Osteocyte (in vitro differentiated cells): ENCODE results near the gene OSBPL5. TPM values are rescaled to one million over a fixed set of nuclear protein-coding genes. Genes with fewer than 3 reads are reported as not detected.
"Not testable (repeated sequence)": the region's sequence is repeated elsewhere in the genome, so short reads cannot be mapped to it uniquely, and the experiment has no call there.

Experiments used
- DNase-seq: peaks from one replicate; pipeline ENCODE4 v3.0.0; 2021; ENCODE audit warnings: mixed read lengths; ENCODE audit not compliant: unreplicated experiment; ENCODE audit errors: extremely low spot score
- H3K27ac Mint-ChIP-seq: one replicate; pipeline ENCODE4 v1.8.0; 2021; ENCODE audit warnings: mild to moderate bottlenecking, mixed read lengths; ENCODE audit not compliant: unreplicated experiment
- H3K27me3 Mint-ChIP-seq: one replicate; pipeline ENCODE4 v1.8.0; 2021; ENCODE audit warnings: mixed read lengths; ENCODE audit not compliant: unreplicated experiment
- H3K36me3 Mint-ChIP-seq: one replicate; pipeline ENCODE4 v1.8.0; 2021; ENCODE audit warnings: mixed read lengths; ENCODE audit not compliant: unreplicated experiment
- H3K4me1 Mint-ChIP-seq: one replicate; pipeline ENCODE4 v1.8.0; 2021; ENCODE audit warnings: mixed read lengths; ENCODE audit not compliant: unreplicated experiment
- H3K4me3 Mint-ChIP-seq: one replicate; pipeline ENCODE4 v1.8.0; 2021; ENCODE audit warnings: mild to moderate bottlenecking, moderate library complexity, mixed read lengths; ENCODE audit not compliant: unreplicated experiment
- H3K9me3 Mint-ChIP-seq: one replicate; pipeline ENCODE4 v1.8.0; 2021; ENCODE audit warnings: mixed read lengths; ENCODE audit not compliant: unreplicated experiment
- CTCF ChIP-seq: fragments of 200-600 bp; sonication (generic); IDR thresholded peaks from 2 replicates; pipeline ENCODE4 v1.5.0; 2021; ENCODE audit warnings: antibody characterized with exemption, mild to moderate bottlenecking, moderate library complexity
- total RNA-seq: library from RNA; stranded (reverse); gene quantifications from 2 replicates; pipeline ENCODE4 v1.2.1, GENCODE V29; 2021

OSBPL5 gene
- total RNA-seq, 1 donor from 2014 or later = 47.9 TPM

- H3K4me1 Mint-ChIP-seq = peaks cover 22% of the 10 kb centered on the region
- no peaks in the 10 kb centered on the region for H3K27me3 Mint-ChIP-seq
- H3K4me3 Mint-ChIP-seq = peak overlapping the region; percentile 38
- DNase-seq = no peak
- H3K36me3 Mint-ChIP-seq = no peaks in the 10 kb centered on the region
- no peaks in the 10 kb centered on the region for H3K9me3 Mint-ChIP-seq
- peak overlapping the region; percentile 64 for H3K27ac Mint-ChIP-seq
- no peak for TF ChIP-seq CTCF
Measured at GRCh38 chr11:3169255-3170043, 4.3 kb upstream of the OSBPL5 start.

- H3K36me3 Mint-ChIP-seq, H3K27me3 Mint-ChIP-seq, H3K4me3 Mint-ChIP-seq, H3K27ac Mint-ChIP-seq, H3K9me3 Mint-ChIP-seq, DNase-seq: not testable (repeated sequence)
- peaks cover 25% of the 10 kb centered on the region for H3K4me1 Mint-ChIP-seq
Measured at GRCh38 chr11:3168742-3169254, 3.7 kb upstream of the OSBPL5 start.

GRCh38 chr11:3167143-3168119 is 2.3 kb upstream of the OSBPL5 start:
- Mint-ChIP-seq H3K4me3 (no peak overlapping the region), H3K4me1 (peaks cover 38% of the 10 kb centered on the region)
- no peak for DNase-seq

GRCh38 chr11:3166268-3167142 is 1.4 kb upstream of the OSBPL5 start:
- no peak overlapping the region for H3K4me3 Mint-ChIP-seq
- H3K27ac Mint-ChIP-seq = no peak overlapping the region
- H3K9me3 Mint-ChIP-seq = no peaks in the 10 kb centered on the region
- H3K27me3 Mint-ChIP-seq = no peaks in the 10 kb centered on the region
- TF ChIP-seq CTCF = no peak
- peaks cover 46% of the 10 kb centered on the region for H3K4me1 Mint-ChIP-seq
- no peak for DNase-seq
- H3K36me3 Mint-ChIP-seq = no peaks in the 10 kb centered on the region

More at GRCh38 chr11:3167143-3168119, 2.3 kb upstream of the OSBPL5 start:
- Mint-ChIP-seq H3K27ac (no peak overlapping the region), H3K27me3 (no peaks in the 10 kb centered on the region), H3K9me3 (no peaks in the 10 kb centered on the region), H3K36me3 (no peaks in the 10 kb centered on the region)
- no peak for TF ChIP-seq CTCF

GRCh38 chr11:3165916-3166267 is 782 bp upstream of the OSBPL5 start:
- TF ChIP-seq CTCF = no peak
- H3K9me3 Mint-ChIP-seq = no peaks in the 10 kb centered on the region
- peak overlapping the region; percentile 58 for H3K27ac Mint-ChIP-seq
- H3K4me1 Mint-ChIP-seq = peaks cover 52% of the 10 kb centered on the region
- peak overlapping the region; percentile 64 for H3K4me3 Mint-ChIP-seq
- DNase-seq = no peak
- H3K27me3 Mint-ChIP-seq = no peaks in the 10 kb centered on the region
- H3K36me3 Mint-ChIP-seq = no peaks in the 10 kb centered on the region
